NCI-H82 treated with DMSO at 0.1 percent for 48 hours (cell line): ENCODE measurements around the gene NOL11.
A peak's percentile ranks its signal among the peaks of the same experiment; 100 is the strongest.
"Not testable (repeated sequence)": the region's sequence is repeated elsewhere in the genome, so short reads cannot be mapped to it uniquely, and the experiment has no call there.

ENCODE experiments used
- DNase-seq: peaks from one replicate; lab custom pipeline; 2025; ENCODE audit not compliant: unreplicated experiment; lab: John Stamatoyannopoulos, UW

Gene NOL11

GRCh38 chr17:67707442-67707841, 10.3 kb upstream of the NOL11 start:
- peak; percentile 80 for DNase-seq

- DNase-seq, result no peak
Measured at GRCh38 chr17:67708378-67708777, 9.4 kb upstream of the NOL11 start.

- peak; percentile 84 for DNase-seq
Measured at GRCh38 chr17:67711916-67712315, 5.8 kb upstream of the NOL11 start.

GRCh38 chr17:67712375-67712774, 5.4 kb upstream of the NOL11 start:
- peak; percentile 36 for DNase-seq

GRCh38 chr17:67713169-67713568, 4.6 kb upstream of the NOL11 start:
- DNase-seq, result no peak

- DNase-seq, result no peak
Measured at GRCh38 chr17:67716405-67716798, 1.3 kb upstream of the NOL11 start.

GRCh38 chr17:67717192-67717623, 528 bp upstream of the NOL11 start:
- DNase-seq, result no peak

GRCh38 chr17:67718325-67718941, 697 bp downstream of the NOL11 start:
- DNase-seq, result no peak

GRCh38 chr17:67725373-67725791, 7.6 kb downstream of the NOL11 start:
- DNase-seq, result no peak

GRCh38 chr17:67725807-67726206, 8.1 kb downstream of the NOL11 start:
- DNase-seq, result no peak

GRCh38 chr17:67727152-67728039, 9.7 kb downstream of the NOL11 start:
- DNase-seq, result not testable (repeated sequence)

- no peak for DNase-seq
Measured at GRCh38 chr17:67729903-67730302, 12.2 kb downstream of the NOL11 start.

GRCh38 chr17:67730731-67731130, 13.0 kb downstream of the NOL11 start:
- DNase-seq, result no peak

GRCh38 chr17:67733449-67733848, 15.7 kb downstream of the NOL11 start:
- no peak for DNase-seq

- no peak for DNase-seq
Measured at GRCh38 chr17:67737145-67737544, 19.4 kb downstream of the NOL11 start.

- no peak for DNase-seq
Measured at GRCh38 chr17:67742025-67742424, 24.3 kb downstream of the NOL11 start.

GRCh38 chr17:67746704-67747571, 29.2 kb downstream of the NOL11 start:
- DNase-seq, result no peak

GRCh38 chr17:67747681-67748235, 30.0 kb downstream of the NOL11 start:
- no peak for DNase-seq

- no peak for DNase-seq
Measured at GRCh38 chr17:67750067-67750466, 32.3 kb downstream of the NOL11 start.

GRCh38 chr17:67751101-67752074, 33.7 kb downstream of the NOL11 start:
- DNase-seq, result no peak
